ENCODE results near the gene MEF2C. TPM values are rescaled to one million over a fixed set of nuclear protein-coding genes. Genes with fewer than 3 reads are reported as not detected.

Gene MEF2C
- total RNA-seq, 1 donor from 2014 or later, result 57.7 TPM

DNA sequence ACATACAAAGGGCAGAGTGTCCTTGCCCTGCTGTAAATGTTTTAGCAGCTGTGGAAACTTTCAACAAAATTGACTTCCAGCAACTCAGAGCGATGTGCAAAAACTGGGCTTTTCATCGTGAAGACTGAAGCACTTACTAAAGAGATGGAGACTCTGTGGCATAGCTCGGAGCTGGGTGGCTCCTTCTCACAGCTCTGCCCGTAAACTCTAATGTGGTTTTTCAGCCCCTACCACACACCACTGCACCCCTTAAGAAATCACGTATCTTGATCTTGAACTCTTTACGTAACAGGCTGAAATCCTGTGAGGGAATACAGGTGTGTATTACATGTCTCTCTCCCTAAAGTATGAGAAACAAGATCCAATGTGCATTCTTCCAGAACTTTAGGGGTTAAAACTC is 124.4 kb downstream of the MEF2C start:
- DNase-seq (ENCODE audit: low spot score), result no peak

DNA sequence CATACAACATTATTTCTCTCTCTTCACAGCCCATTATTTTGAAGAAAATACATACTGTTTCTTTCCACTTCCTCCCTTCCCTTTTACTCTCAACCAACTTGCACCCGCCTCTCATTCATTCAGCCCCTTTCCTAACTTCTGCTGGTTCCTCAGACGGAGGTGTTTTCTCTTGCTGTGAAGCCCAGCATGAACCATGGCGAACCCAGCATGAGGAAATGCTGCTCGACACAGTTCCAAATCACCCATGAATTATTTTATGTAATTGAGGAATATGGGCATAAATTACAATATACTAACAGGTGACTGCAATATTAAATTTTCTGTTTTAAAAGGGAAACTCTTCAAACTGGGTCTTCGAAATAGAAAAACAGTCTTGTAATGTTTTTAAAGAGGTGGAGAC is 124.8 kb downstream of the MEF2C start:
- no peak for DNase-seq (ENCODE audit: low spot score)

- no peak for DNase-seq (ENCODE audit: low spot score)
Observed at GRCh38 chr5:88756953-88757352, 126.0 kb downstream of the MEF2C start.

GRCh38 chr5:88748666-88749065 is 134.3 kb downstream of the MEF2C start:
- DNase-seq (ENCODE audit: low spot score), result no peak

- no peak for DNase-seq (ENCODE audit: low spot score)
Observed at GRCh38 chr5:88746438-88746882, 136.5 kb downstream of the MEF2C start.

- no peak for DNase-seq (ENCODE audit: low spot score)
Observed at GRCh38 chr5:88745093-88745696, 137.8 kb downstream of the MEF2C start.

- DNase-seq (ENCODE audit: low spot score), result no peak
Observed at GRCh38 chr5:88743231-88743834, 139.7 kb downstream of the MEF2C start.

- DNase-seq (ENCODE audit: low spot score), result no peak
Observed at GRCh38 chr5:88741964-88742363, 141.0 kb downstream of the MEF2C start.

GRCh38 chr5:88740604-88741185 is 142.3 kb downstream of the MEF2C start:
- DNase-seq (ENCODE audit: low spot score), result no peak

DNA sequence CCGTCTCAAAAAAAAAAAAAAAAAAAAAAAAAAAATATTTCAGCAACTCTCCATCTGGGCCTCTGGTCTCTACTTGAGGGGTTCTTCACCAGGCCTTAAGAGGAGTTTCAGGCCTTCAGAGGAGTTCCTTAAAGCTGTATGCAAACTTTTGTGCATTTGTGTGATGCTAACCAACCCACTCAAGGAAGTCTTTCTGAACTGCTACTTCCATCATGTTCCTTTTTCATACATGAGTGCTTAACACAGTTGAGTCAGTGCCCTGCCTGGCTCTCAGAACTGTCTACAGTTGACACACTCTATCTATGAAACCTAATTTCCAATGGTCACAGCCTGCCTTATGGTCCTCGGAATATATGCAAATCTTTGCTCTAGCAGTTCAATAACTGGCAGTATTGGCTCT is 146.5 kb downstream of the MEF2C start:
- no peak for DNase-seq (ENCODE audit: low spot score)

GRCh38 chr5:88734983-88735382 is 148.0 kb downstream of the MEF2C start:
- no peak for DNase-seq (ENCODE audit: low spot score)

DNA sequence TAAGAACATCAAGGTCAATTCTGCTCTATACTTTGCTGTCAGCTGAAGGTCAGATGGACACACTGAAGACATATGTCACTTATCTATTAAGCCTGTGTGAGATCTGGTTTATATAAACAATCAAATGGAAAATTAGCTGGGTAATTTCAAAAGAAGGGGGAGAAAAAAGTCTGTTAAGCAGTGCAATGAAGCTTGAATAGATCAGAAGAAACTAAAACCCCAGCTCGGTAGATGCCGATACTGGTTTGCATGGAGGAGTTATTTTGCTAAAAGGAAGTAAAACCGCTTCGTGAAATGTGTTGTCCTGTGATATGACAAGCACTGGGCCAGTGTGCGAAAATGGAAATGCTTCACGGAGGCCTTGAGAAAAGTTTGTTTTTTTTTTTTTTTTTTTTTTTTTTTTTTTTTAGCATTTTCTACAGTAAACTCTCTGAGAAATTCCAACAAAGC is 148.8 kb downstream of the MEF2C start:
- DNase-seq (ENCODE audit: low spot score), result no peak

- DNase-seq (ENCODE audit: low spot score), result no peak
Observed at GRCh38 chr5:88732862-88733261, 150.1 kb downstream of the MEF2C start.

DNA sequence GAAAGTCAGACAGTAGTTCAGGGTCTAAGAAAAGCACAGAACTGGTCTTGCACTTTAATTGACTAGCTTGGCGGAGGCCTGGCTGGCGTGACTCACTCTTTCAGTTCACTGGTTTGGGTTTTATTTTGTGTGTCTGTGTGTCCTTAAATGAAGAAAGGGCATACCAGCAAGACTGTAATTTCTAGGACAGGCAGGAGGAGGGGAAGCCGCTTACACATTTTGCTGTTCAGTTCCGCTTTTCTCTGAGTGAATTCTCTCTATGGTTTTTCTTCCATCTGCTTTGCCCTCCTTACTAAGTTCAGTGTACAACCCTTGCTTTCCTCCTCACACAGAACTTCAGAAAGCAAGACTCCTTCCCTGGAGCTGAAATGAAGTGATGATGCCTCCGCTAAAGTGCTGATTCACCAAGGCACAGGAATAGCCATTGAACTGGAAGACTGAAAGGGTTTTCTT is 150.8 kb downstream of the MEF2C start:
- DNase-seq (ENCODE audit: low spot score), result no peak

DNA sequence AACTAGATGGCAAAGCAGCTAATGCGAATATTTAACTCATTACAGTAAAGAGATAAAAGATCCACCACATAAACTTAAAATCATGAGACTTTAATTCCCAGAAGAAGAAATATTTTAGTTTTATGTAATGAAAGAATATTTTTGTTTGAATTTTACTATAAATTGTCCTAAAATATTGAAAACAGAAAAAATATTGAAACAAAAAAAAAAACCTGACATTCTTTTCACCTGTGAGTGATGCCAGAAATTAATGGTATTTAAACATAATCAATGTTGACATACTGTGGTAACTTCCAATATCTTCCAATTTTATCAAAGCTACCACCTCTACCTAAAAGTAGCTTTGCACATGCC is 153.2 kb downstream of the MEF2C start:
- DNase-seq (ENCODE audit: low spot score), result no peak

DNA sequence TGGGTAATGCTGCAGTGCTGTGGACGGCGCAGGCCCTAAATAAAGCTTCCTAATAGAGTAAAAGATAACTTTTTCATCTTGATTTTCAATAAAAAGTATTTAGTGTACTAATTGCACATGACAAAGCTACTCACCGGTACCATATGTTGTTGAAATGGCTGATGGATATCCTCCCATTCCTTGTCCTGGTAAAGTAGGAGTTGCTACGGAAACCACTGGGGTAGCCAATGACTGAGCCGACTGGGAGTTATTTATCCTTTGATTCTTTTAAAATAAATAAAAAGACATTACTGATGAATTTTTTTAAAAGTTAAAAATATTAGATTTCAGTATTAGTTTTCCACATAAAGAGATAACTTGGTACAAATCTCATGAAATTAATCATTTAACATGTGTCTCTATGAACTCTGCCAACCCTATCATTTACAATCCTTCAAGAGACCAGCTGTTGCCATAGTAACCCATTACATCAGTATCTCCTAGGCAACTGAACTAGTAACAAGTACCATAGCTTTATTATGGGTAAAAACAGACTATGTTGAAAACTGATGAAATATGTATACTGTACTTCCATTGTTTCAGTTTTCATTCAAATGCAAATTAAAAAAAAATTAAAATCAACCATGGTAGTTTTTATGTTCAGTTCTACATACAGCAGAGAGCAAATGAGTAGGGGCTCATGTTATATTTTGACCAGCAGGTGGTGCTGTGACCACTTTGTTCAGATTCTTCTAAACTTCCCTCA is 153.7 kb downstream of the MEF2C start:
- DNase-seq (ENCODE audit: low spot score), result peak; percentile 72

DNA sequence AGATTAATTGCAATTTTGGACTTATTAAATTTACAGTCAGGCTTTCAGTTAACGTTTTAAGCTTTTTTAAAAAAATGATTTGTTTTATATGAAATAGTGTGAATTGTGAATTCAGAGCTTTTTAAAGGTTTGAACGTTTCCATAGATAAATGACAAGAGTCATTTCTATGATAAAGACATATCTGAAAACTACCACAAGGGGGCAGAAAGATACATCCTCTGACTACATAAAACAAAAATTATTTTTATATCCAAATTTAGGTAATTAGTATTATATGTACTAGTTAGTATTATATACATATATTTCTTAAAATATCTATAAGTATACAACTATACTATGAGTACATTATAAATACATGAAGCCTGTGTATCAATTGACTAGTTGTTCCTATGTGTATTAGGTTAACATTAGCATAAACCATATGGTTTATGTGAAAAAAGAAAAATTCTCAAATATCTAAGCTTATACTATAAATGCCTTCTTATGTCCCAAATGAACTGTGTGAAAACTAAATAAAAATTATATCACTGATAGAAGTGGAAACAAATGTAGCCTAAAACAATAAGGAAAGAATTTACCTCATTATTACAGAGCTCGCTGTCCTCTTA is 155.2 kb downstream of the MEF2C start:
- no peak for DNase-seq (ENCODE audit: low spot score)

DNA sequence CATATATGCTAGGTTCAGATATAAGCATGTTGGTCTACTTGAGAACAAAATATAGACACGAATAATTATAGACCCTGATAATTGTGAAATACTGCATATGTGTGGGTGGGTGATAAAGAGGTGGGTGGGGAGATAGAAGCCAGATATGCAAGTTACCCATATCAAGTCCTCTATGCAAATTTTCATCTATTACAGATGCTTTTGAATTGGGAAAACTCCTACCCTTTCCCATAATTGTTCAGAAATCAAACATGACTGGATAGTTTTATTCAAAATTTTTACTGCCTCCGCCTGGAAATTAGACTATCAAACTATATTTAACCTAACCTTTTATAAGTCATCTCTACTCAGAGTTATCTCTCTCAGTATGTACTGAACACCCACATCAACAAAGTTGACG is 157.5 kb downstream of the MEF2C start:
- DNase-seq (ENCODE audit: low spot score), result no peak

DNA sequence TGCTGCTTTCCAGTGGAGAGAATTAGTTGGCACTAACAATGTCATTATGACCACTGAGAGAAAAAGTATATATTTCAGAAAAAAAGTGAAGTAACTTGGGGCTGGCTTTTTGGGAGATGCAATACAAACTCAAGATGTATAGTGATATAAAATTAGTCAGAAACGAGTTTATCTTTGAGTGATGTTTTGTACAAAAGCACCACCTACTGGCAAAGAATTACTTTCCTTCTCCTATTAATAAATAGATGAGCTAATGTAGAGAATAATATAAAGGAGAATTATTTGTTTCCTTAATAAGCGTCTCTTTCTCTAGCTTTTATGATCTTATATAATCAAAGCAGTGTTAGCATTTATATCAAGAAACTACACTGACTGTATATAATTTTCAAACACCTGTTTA is 158.8 kb downstream of the MEF2C start:
- no peak for DNase-seq (ENCODE audit: low spot score)

GRCh38 chr5:88722546-88723073 is 160.4 kb downstream of the MEF2C start:
- no peak for DNase-seq (ENCODE audit: low spot score)

DNA sequence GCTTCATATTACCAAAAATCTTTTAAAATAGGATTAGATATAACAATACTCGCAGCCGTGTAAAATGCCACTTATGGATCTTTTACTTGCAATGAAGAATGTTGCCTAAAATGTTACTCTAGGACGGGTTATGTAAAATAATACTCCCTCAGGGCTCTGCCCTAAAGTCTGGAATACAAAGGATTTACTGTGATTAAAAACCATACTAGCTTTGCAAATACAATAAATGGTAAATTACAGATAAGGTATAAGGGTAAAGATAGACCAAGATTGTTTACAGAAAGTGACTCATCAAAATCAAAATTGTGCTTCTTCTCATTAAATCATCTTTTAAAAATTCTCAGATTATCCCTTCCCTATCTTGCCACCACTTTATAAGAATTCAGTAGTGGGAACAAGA is 163.6 kb downstream of the MEF2C start:
- DNase-seq (ENCODE audit: low spot score), result no peak

- DNase-seq (ENCODE audit: low spot score), result no peak
Observed at GRCh38 chr5:88718736-88719135, 164.2 kb downstream of the MEF2C start.
